Smooth muscle cell (in vitro differentiated cells): ENCODE results near the gene OPRM1. TPM values are rescaled to one million over a fixed set of nuclear protein-coding genes. Genes with fewer than 3 reads are reported as not detected.

Experiments used
- DNase-seq: peaks from one replicate; lab custom pipeline; 2025; ENCODE audit not compliant: unreplicated experiment; lab: John Stamatoyannopoulos, UW
- H2AFZ ChIP-seq: fragments of 200-600 bp; sonication (generic); 2 replicates; pipeline ENCODE4 v1.6.0; 2016; ENCODE audit warnings: antibody characterized with exemption, low read depth, mild to moderate bottlenecking
- H3F3A ChIP-seq: fragments of 200-600 bp; sonication (generic); 2 replicates; pipeline ENCODE4 v1.6.0; 2017; ENCODE audit warnings: antibody characterized with exemption, low read depth
- H3K27ac ChIP-seq: fragments of 200-600 bp; sonication (generic); 2 replicates; pipeline ENCODE4 v1.5.1; 2016; ENCODE audit warnings: low read depth, mild to moderate bottlenecking
- H3K27me3 ChIP-seq: fragments of 200-600 bp; sonication (generic); 2 replicates; pipeline ENCODE4 v1.6.1; 2016; ENCODE audit warnings: low read depth, mild to moderate bottlenecking
- H3K36me3 ChIP-seq: fragments of 200-600 bp; sonication (generic); 2 replicates; pipeline ENCODE4 v1.5.1; 2016; ENCODE audit warnings: low read depth
- H3K4me1 ChIP-seq: fragments of 200-600 bp; sonication (generic); 2 replicates; pipeline ENCODE4 v1.5.1; 2016; ENCODE audit warnings: low read depth
- H3K4me2 ChIP-seq: fragments of 200-600 bp; sonication (generic); 2 replicates; pipeline ENCODE4 v1.6.0; 2016; ENCODE audit warnings: mild to moderate bottlenecking
- H3K4me3 ChIP-seq: fragments of 200-600 bp; sonication (generic); 2 replicates; pipeline ENCODE4 v1.5.1; 2016; ENCODE audit warnings: mild to moderate bottlenecking
- H3K79me2 ChIP-seq: fragments of 200-600 bp; sonication (generic); 2 replicates; pipeline ENCODE4 v1.6.0; 2016; ENCODE audit warnings: low read depth, mild to moderate bottlenecking
- H3K9ac ChIP-seq: fragments of 200-600 bp; sonication (generic); 2 replicates; pipeline ENCODE4 v1.6.0; 2016; ENCODE audit warnings: low read depth
- H3K9me3 ChIP-seq: fragments of 200-600 bp; sonication (generic); replicated peaks from 2 replicates; pipeline ENCODE4 v1.5.1; 2016; ENCODE audit warnings: low read depth
- H4K20me1 ChIP-seq: fragments of 200-600 bp; sonication (generic); 2 replicates; pipeline ENCODE4 v1.6.0; 2016; ENCODE audit warnings: low read depth
- CTCF ChIP-seq: fragments of 200-600 bp; sonication (generic); IDR thresholded peaks from 2 replicates; pipeline ENCODE4 v1.5.1; 2017; ENCODE audit warnings: borderline replicate concordance, mild to moderate bottlenecking, antibody characterized with exemption; ENCODE audit not compliant: insufficient read depth, poor library complexity, severe bottlenecking
- WGBS: methylation state at CpG from one replicate; pipeline ENCODE4 v1.1.7; 2016; ENCODE audit warnings: low lambda C conversion rate; 5-methylcytosine and 5-hydroxymethylcytosine counted together
- polyA plus RNA-seq: library from polyadenylated mRNA; unstranded; fragments of >200 nt; fragmentation: Nextera tagmentation; extraction: Ambion mirVana; gene quantifications from 2 replicates; pipeline ENCODE4 v1.2.1, GENCODE V29; 2016
- total RNA-seq: library from RNA; depleted of rRNA; stranded (reverse); fragments of >200 nt; gene quantifications from 2 replicates; pipeline ENCODE4 v1.2.3, GENCODE V29; 2014

OPRM1 gene
- total and polyA plus RNA-seq, 2 experiments from 2014 or later, result not detected

GRCh38 chr6:154012852-154013251 lies 26.2 kb upstream of the OPRM1 start:
- TF ChIP-seq CTCF, result no peak
- WGBS, result 81% methylated on average over 2 of the region's 2 CpGs
- no peaks in the 10 kb centered on the region for H3K79me2 ChIP-seq
- no peak overlapping the region for H3K4me3 ChIP-seq
- no peaks in the 10 kb centered on the region for H4K20me1 ChIP-seq
- H3K4me1 ChIP-seq, result no peaks in the 10 kb centered on the region
- no peaks in the 10 kb centered on the region for H3K9me3 ChIP-seq
- H3K27me3 ChIP-seq, result no peaks in the 10 kb centered on the region
- no peak for DNase-seq
- no peak overlapping the region for H2AFZ ChIP-seq
- H3K9ac ChIP-seq, result no peak overlapping the region
- H3K4me2 ChIP-seq, result no peak overlapping the region
- H3F3A ChIP-seq, result no peaks in the 10 kb centered on the region
- H3K36me3 ChIP-seq, result no peaks in the 10 kb centered on the region
- no peak overlapping the region for H3K27ac ChIP-seq

- Histone ChIP-seq H3K4me3 (no peak overlapping the region), H3K9me3 (no peaks in the 10 kb centered on the region), H3K79me2 (no peaks in the 10 kb centered on the region), H3K9ac (no peak overlapping the region), H3K4me1 (no peaks in the 10 kb centered on the region), H2AFZ (no peak overlapping the region), H3K27ac (no peak overlapping the region), H3F3A (no peaks in the 10 kb centered on the region), H3K4me2 (no peak overlapping the region), H3K27me3 (no peaks in the 10 kb centered on the region), H4K20me1 (no peaks in the 10 kb centered on the region), H3K36me3 (no peaks in the 10 kb centered on the region)
- TF ChIP-seq CTCF, result no peak
- WGBS, result 88% methylated on average over 3 of the region's 3 CpGs
- no peak for DNase-seq
Measured at GRCh38 chr6:154017786-154018185, 21.3 kb upstream of the OPRM1 start.

- Histone ChIP-seq H2AFZ (no peak overlapping the region), H3K4me1 (no peaks in the 10 kb centered on the region), H3K79me2 (no peaks in the 10 kb centered on the region), H3K9me3 (no peaks in the 10 kb centered on the region), H3K9ac (no peak overlapping the region), H3K27me3 (no peaks in the 10 kb centered on the region), H3K4me2 (no peak overlapping the region), H3K27ac (no peak overlapping the region), H3K36me3 (no peaks in the 10 kb centered on the region), H4K20me1 (no peaks in the 10 kb centered on the region), H3F3A (no peaks in the 10 kb centered on the region), H3K4me3 (no peak overlapping the region)
- no peak for DNase-seq
- no peak for TF ChIP-seq CTCF
- whole genome bisulfite sequencing, result 84% methylated on average over 2 of the region's 2 CpGs
Measured at GRCh38 chr6:154030646-154031045, 8.4 kb upstream of the OPRM1 start.

GRCh38 chr6:154041001-154041400 lies 2.0 kb downstream of the OPRM1 start:
- no peaks in the 10 kb centered on the region for H4K20me1 ChIP-seq
- WGBS, result 90% methylated on average over 2 of the region's 2 CpGs
- H3K79me2 ChIP-seq, result no peaks in the 10 kb centered on the region
- DNase-seq, result no peak
- H3K4me3 ChIP-seq, result no peak overlapping the region
- no peaks in the 10 kb centered on the region for H3K36me3 ChIP-seq
- H3F3A ChIP-seq, result no peaks in the 10 kb centered on the region
- H2AFZ ChIP-seq, result no peak overlapping the region
- no peak for TF ChIP-seq CTCF
- H3K27ac ChIP-seq, result no peak overlapping the region
- H3K27me3 ChIP-seq, result peaks cover 21% of the 10 kb centered on the region
- no peaks in the 10 kb centered on the region for H3K9me3 ChIP-seq
- H3K4me1 ChIP-seq, result peaks cover 3% of the 10 kb centered on the region
- no peak overlapping the region for H3K9ac ChIP-seq
- no peak overlapping the region for H3K4me2 ChIP-seq
